Neural cell (in vitro differentiated cells): Measurements from ENCODE around the gene AP1S3.

Experiments
- EP300 ChIP-seq: fragments of 450-650 bp; conservative IDR thresholded peaks from 2 replicates; pipeline ENCODE4 v1.6.1; 2014; ENCODE audit warnings: antibody characterized with exemption, mild to moderate bottlenecking, moderate library complexity; ENCODE audit not compliant: poor library complexity, severe bottlenecking
- EZH2 ChIP-seq: fragments of 200-600, 300-800 bp; shearing (Covaris generic), sonication (generic); IDR thresholded peaks from 2 replicates; pipeline ENCODE4 v1.6.1; 2014; ENCODE audit warnings: antibody characterized with exemption, low read length, borderline replicate concordance, mild to moderate bottlenecking; ENCODE audit not compliant: insufficient read depth, poor library complexity, severe bottlenecking
- MXI1 ChIP-seq: fragments of 450-650 bp; conservative IDR thresholded peaks from 2 replicates; pipeline ENCODE4 v1.6.1; 2014; ENCODE audit warnings: antibody characterized with exemption, mild to moderate bottlenecking; ENCODE audit not compliant: poor library complexity, severe bottlenecking
- POLR2AphosphoS5 ChIP-seq: IDR thresholded peaks from 2 replicates; pipeline ENCODE4 v1.6.1; 2012
- RAD21 ChIP-seq: fragments of 450-650 bp; conservative IDR thresholded peaks from 2 replicates; pipeline ENCODE4 v1.6.1; 2014; ENCODE audit warnings: antibody characterized with exemption, mild to moderate bottlenecking, moderate library complexity
- SMC3 ChIP-seq: fragments of 450-650 bp; conservative IDR thresholded peaks from 2 replicates; pipeline ENCODE4 v1.6.1; 2014; ENCODE audit warnings: antibody characterized with exemption, mild to moderate bottlenecking, moderate library complexity; ENCODE audit not compliant: poor library complexity
- TAF1 ChIP-seq: IDR thresholded peaks from 2 replicates; pipeline ENCODE4 v1.6.1; 2012; ENCODE audit warnings: low read depth
- TF ChIP-seq, protein P1 (sequence below): fragments of 450-650 bp; IDR thresholded peaks from 2 replicates; pipeline ENCODE4 v1.5.1; 2014; ENCODE audit warnings: antibody characterized with exemption, mild to moderate bottlenecking, moderate library complexity; ENCODE audit not compliant: poor library complexity, severe bottlenecking
- TF ChIP-seq, protein P2 (sequence below): IDR thresholded peaks from 2 replicates; pipeline ENCODE4 v1.6.1; 2012; ENCODE audit warnings: borderline replicate concordance

DNA sequence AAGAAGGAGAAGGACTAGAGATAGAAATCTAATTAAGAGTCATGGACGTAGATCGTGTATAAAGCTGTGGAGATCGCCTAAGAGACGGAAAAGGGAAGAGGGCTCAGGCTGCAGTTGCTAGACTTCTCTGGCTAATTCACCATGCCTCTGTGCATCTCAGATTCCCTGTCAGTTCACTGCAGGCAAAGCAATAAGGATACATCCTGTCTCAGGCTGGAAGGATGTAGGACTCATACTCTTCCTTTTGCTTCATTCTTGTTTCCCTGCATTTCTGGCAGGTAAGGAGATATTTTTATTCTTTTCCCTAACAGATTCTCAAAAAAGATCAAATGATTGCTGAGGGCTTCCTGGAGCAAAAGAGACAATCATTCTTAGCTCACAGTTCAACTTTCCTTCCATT lies 112.5 kb downstream of the AP1S3 start:
- TF ChIP-seq, protein P1, sequence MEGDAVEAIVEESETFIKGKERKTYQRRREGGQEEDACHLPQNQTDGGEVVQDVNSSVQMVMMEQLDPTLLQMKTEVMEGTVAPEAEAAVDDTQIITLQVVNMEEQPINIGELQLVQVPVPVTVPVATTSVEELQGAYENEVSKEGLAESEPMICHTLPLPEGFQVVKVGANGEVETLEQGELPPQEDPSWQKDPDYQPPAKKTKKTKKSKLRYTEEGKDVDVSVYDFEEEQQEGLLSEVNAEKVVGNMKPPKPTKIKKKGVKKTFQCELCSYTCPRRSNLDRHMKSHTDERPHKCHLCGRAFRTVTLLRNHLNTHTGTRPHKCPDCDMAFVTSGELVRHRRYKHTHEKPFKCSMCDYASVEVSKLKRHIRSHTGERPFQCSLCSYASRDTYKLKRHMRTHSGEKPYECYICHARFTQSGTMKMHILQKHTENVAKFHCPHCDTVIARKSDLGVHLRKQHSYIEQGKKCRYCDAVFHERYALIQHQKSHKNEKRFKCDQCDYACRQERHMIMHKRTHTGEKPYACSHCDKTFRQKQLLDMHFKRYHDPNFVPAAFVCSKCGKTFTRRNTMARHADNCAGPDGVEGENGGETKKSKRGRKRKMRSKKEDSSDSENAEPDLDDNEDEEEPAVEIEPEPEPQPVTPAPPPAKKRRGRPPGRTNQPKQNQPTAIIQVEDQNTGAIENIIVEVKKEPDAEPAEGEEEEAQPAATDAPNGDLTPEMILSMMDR, result no peak
- TF ChIP-seq EZH2 (no peak), POLR2AphosphoS5 (no peak), TAF1 (no peak), EP300 (no peak), RAD21 (no peak), MXI1 (no peak), SMC3 (no peak)
- TF ChIP-seq, protein P2, sequence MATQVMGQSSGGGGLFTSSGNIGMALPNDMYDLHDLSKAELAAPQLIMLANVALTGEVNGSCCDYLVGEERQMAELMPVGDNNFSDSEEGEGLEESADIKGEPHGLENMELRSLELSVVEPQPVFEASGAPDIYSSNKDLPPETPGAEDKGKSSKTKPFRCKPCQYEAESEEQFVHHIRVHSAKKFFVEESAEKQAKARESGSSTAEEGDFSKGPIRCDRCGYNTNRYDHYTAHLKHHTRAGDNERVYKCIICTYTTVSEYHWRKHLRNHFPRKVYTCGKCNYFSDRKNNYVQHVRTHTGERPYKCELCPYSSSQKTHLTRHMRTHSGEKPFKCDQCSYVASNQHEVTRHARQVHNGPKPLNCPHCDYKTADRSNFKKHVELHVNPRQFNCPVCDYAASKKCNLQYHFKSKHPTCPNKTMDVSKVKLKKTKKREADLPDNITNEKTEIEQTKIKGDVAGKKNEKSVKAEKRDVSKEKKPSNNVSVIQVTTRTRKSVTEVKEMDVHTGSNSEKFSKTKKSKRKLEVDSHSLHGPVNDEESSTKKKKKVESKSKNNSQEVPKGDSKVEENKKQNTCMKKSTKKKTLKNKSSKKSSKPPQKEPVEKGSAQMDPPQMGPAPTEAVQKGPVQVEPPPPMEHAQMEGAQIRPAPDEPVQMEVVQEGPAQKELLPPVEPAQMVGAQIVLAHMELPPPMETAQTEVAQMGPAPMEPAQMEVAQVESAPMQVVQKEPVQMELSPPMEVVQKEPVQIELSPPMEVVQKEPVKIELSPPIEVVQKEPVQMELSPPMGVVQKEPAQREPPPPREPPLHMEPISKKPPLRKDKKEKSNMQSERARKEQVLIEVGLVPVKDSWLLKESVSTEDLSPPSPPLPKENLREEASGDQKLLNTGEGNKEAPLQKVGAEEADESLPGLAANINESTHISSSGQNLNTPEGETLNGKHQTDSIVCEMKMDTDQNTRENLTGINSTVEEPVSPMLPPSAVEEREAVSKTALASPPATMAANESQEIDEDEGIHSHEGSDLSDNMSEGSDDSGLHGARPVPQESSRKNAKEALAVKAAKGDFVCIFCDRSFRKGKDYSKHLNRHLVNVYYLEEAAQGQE, result no peak
